Measurements from ENCODE around the gene TRAK2. TPM values are rescaled to one million over a fixed set of nuclear protein-coding genes. Genes with fewer than 3 reads are reported as not detected.

TRAK2 gene
- total RNA-seq, 3 donors from 2014 or later (not counting 1 experiment from before 2014, with no cell fraction given) = 19.2 to 29.4 (median 26.2) TPM

DNA sequence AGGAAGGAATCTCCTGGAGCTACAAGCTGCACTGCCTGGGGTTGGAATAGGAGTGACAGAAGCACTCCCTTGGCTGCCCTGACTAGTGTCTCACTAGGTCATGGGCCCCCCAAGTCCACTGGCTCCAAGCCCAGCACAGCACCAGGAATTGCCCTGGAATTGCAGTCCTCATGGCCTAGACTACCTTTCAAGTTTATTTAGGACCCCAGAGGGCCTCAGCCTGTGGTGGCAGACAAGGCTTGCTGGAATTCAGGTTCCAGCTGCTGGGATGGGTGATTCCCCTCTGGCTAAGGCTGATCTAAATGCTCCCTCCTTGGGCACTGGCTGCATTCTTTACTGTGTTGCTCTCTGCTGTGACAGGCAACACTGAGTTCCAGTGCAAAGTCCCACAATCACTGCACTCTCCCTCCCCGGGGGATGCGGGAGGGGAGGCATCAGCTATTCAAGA lies 14.3 kb upstream of the TRAK2 start:
- H3K4me3 Mint-ChIP-seq = no peak overlapping the region
- no peaks in the 10 kb centered on the region for H3K9me3 ChIP-seq (ENCODE audit: control insufficient read depth, insufficient read depth, low read length)
- no peaks in the 10 kb centered on the region for H3K4me1 ChIP-seq (ENCODE audit: control insufficient read depth, insufficient read depth, low read length)
- peaks cover 35% of the 10 kb centered on the region for H3K36me3 ChIP-seq (ENCODE audit: control insufficient read depth, insufficient read depth, low read length)
- DNase-seq (no peak), ATAC-seq (no peak)
- H3K9me3 Mint-ChIP-seq = no peaks in the 10 kb centered on the region
- no peaks in the 10 kb centered on the region for H3K27me3 Mint-ChIP-seq (ENCODE audit: low read depth in 2 of 2)
- no peaks in the 10 kb centered on the region for H3K27me3 ChIP-seq (ENCODE audit: control insufficient read depth, insufficient read depth, low read length)
- H3K27ac Mint-ChIP-seq = no peak overlapping the region
- H3K27ac ChIP-seq (ENCODE audit: low read length) = no peak overlapping the region
- WGBS (ENCODE audit: insufficient coverage) = 100% methylated on average over 2 of the region's 2 CpGs
- no peak for TF ChIP-seq CTCF (IDR thresholded peaks at IDR 0.05)
- intact Hi-C loops (cut with micrococcal nuclease) = no loop called here
- peaks cover 41% of the 10 kb centered on the region for H3K36me3 Mint-ChIP-seq
- no peaks in the 10 kb centered on the region for H3K4me1 Mint-ChIP-seq
- no peak overlapping the region for H3K4me3 ChIP-seq (ENCODE audit: low read length)

DNA sequence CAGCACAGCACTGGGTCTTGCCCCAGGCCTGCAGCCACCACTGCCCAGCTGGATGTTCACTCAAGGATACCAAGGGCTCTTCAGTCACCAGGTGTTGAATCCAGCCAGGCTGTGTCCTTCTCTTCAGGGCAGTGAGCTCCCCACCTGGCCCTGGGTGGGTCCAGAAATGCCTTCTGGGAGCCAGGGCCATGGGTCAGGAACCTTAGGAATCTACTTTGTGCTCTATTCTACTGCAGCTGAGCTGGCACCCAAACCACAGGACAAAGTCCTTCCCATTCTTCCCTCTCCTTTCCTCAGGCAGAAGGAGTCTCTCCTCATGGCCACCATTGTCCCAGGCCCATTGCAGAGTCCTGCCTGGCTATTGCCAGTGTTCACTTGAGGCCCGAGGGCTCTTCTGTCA lies 13.3 kb upstream of the TRAK2 start:
- Histone ChIP-seq H3K27ac (ENCODE audit: low read length) (no peak overlapping the region), H3K4me3 (ENCODE audit: low read length) (no peak overlapping the region), H3K36me3 (ENCODE audit: control insufficient read depth, insufficient read depth, low read length) (peaks cover 37% of the 10 kb centered on the region), H3K4me1 (ENCODE audit: control insufficient read depth, insufficient read depth, low read length) (no peaks in the 10 kb centered on the region), H3K27me3 (ENCODE audit: control insufficient read depth, insufficient read depth, low read length) (no peaks in the 10 kb centered on the region), H3K9me3 (ENCODE audit: control insufficient read depth, insufficient read depth, low read length) (no peaks in the 10 kb centered on the region)
- H3K4me3 Mint-ChIP-seq = no peak overlapping the region
- no peak overlapping the region for H3K27ac Mint-ChIP-seq
- WGBS (ENCODE audit: insufficient coverage) = 89% methylated on average over 1 of the region's 1 CpG
- no peaks in the 10 kb centered on the region for H3K4me1 Mint-ChIP-seq
- DNase-seq (no peak), ATAC-seq (no peak)
- no peaks in the 10 kb centered on the region for H3K9me3 Mint-ChIP-seq
- H3K36me3 Mint-ChIP-seq = peaks cover 41% of the 10 kb centered on the region
- TF ChIP-seq CTCF (IDR thresholded peaks at IDR 0.05) = no peak
- no peaks in the 10 kb centered on the region for H3K27me3 Mint-ChIP-seq (ENCODE audit: low read depth in 2 of 2)
- intact Hi-C loops (cut with micrococcal nuclease) = no loop called here

GRCh38 chr2:201460532-201460931 lies 9.3 kb upstream of the TRAK2 start:
- no CpG with 5 or more reads among the region's 1 CpG for WGBS (ENCODE audit: insufficient coverage)
- ATAC-seq (no peak), DNase-seq (no peak)
- no peak overlapping the region for H3K27ac Mint-ChIP-seq
- peaks cover 37% of the 10 kb centered on the region for H3K36me3 Mint-ChIP-seq
- TF ChIP-seq CTCF (IDR thresholded peaks at IDR 0.05) = no peak
- H3K9me3 Mint-ChIP-seq = no peaks in the 10 kb centered on the region
- H3K4me3 ChIP-seq (ENCODE audit: low read length) = no peak overlapping the region
- H3K27me3 Mint-ChIP-seq (ENCODE audit: low read depth in 2 of 2) = no peaks in the 10 kb centered on the region
- H3K4me3 Mint-ChIP-seq = no peak overlapping the region
- no peaks in the 10 kb centered on the region for H3K9me3 ChIP-seq (ENCODE audit: control insufficient read depth, insufficient read depth, low read length)
- H3K4me1 ChIP-seq (ENCODE audit: control insufficient read depth, insufficient read depth, low read length) = no peaks in the 10 kb centered on the region
- intact Hi-C loops (cut with micrococcal nuclease) = no loop called here
- H3K36me3 ChIP-seq (ENCODE audit: control insufficient read depth, insufficient read depth, low read length) = peaks cover 28% of the 10 kb centered on the region
- H3K4me1 Mint-ChIP-seq = no peaks in the 10 kb centered on the region
- no peak overlapping the region for H3K27ac ChIP-seq (ENCODE audit: low read length)
- no peaks in the 10 kb centered on the region for H3K27me3 ChIP-seq (ENCODE audit: control insufficient read depth, insufficient read depth, low read length)

GRCh38 chr2:201458381-201458780 lies 7.1 kb upstream of the TRAK2 start:
- no peaks in the 10 kb centered on the region for H3K9me3 ChIP-seq (ENCODE audit: control insufficient read depth, insufficient read depth, low read length)
- Mint-ChIP-seq H3K9me3 (no peaks in the 10 kb centered on the region), H3K36me3 (peaks cover 37% of the 10 kb centered on the region), H3K4me1 (no peaks in the 10 kb centered on the region), H3K27ac (no peak overlapping the region), H3K4me3 (no peak overlapping the region), H3K27me3 (ENCODE audit: low read depth in 2 of 2) (no peaks in the 10 kb centered on the region)
- peaks cover 15% of the 10 kb centered on the region for H3K36me3 ChIP-seq (ENCODE audit: control insufficient read depth, insufficient read depth, low read length)
- intact Hi-C loops (cut with micrococcal nuclease) = no loop called here
- no peak for TF ChIP-seq CTCF (IDR thresholded peaks at IDR 0.05)
- DNase-seq (no peak), ATAC-seq (no peak)
- H3K27me3 ChIP-seq (ENCODE audit: control insufficient read depth, insufficient read depth, low read length) = no peaks in the 10 kb centered on the region
- no peak overlapping the region for H3K4me3 ChIP-seq (ENCODE audit: low read length)
- no peak overlapping the region for H3K27ac ChIP-seq (ENCODE audit: low read length)
- H3K4me1 ChIP-seq (ENCODE audit: control insufficient read depth, insufficient read depth, low read length) = no peaks in the 10 kb centered on the region
